NOMO-1 treated with DMSO at 0.1 percent for 48 hours (cell line): ENCODE measurements around the gene SIDT1.

Experiments
- DNase-seq: peaks from one replicate; lab custom pipeline; 2025; ENCODE audit not compliant: unreplicated experiment; lab: John Stamatoyannopoulos, UW

Gene SIDT1

DNA sequence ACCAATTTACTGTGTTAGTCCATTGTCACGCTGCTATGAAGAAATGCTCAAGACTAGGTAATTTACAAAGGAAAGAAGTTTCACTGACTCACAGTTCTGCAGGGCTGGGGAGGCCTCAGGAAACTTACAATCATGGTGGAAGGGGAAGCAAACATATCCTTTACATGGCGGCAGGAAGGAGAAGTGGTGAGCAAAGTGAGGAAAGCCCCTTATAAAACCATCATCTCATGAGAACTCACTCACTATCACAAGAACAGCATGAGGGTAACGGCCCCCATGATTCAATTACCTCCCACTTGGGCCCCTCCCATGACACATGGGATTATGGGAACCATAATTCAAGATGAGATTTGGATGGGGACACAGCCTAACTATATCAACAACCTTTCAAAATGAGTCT lies 143.9 kb downstream of the SIDT1 start:
- peak; percentile 27 for DNase-seq

- no peak for DNase-seq
These were observed 145.4 kb downstream of the SIDT1 start for GRCh38 chr3:113677737-113678136.

DNA sequence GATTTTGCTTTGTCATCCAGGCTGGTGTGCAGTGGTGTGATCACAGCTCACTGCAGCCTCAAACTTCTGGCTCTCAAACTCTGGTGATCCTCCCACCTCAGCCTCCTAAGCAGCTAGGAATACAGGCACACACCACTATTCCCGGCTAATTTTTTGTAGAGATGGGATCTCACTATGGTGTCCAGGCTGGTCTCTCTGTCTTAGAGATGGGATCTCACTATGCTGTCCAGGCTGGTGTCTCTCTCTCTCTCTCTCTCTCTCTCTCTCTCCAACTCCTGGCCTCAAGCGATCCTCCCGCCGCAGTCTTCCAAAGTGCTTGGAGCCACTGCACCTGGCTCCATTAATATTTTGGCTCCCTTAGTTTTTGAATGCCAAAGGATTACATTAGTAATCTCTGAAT lies 146.4 kb downstream of the SIDT1 start:
- no peak for DNase-seq
